ENCODE measurements around the gene KCNT1. TPM values are rescaled to one million over a fixed set of nuclear protein-coding genes. Genes with fewer than 3 reads are reported as not detected.
A peak's percentile ranks its signal among the peaks of the same experiment; 100 is the strongest.

Gene KCNT1
- total RNA-seq, 1 experiment from 2014 or later: not detected

DNA sequence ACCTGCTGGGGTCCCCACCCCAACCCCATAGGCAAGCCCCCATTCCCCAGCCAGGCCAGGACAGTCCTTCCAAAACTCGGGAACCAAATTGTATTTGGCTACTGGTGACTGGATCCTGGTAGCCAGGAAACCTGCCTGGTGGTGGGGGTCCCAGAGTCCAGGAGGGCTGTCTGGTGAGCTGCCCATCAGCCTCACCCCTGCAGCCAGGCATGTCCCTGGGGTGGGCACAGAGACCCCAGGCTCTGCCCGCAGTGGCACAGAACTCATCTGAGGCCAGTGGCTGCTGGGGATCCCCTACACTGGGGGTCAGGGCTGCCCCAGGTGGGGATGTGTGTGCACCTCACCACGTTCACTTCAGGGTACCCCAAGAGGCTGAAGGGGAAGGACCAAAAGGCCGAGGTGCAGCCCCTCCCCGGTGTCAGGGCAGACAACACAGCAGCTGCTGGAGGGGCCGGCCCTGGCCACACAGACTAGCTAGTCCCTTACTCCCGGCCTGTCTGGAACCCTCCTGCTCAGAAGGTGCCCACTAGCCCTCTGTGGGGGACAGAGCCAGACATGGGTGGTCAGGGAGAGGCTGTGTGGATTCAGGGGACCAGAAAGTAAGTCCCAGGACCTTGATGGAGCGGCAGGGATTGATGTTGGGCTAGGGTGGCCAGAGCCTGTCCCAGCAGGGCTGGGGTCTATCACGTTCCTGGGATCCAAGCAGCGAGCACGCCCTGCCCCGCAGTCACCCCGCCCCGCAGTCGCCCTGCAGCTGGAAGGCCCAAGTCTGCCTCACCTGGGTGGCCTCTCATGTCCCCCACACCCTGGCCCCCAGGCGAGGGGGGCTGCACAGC, 91.5 kb downstream of the KCNT1 start:
- in situ Hi-C loops (cut with HindIII; ENCODE audit: low pct_unique_long_range_greater_than_20kb, low sequenced_read_pairs): no loop called here
- DNase-seq (ENCODE audit: low read depth, low spot score): no peak

DNA sequence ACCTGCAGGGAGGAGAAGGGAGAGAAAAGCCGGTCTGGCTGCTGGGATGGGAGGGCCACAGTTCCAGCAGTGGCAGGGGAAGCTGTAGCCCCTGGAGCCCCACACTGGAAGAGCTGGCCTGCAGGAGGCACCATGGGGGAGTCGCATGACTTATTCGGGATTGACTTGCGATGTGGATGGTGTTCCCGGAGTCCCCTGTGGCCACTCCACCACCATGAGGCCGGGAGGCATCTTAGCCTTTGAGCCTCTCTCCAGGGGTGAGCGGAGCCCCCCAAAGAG, 92.0 kb downstream of the KCNT1 start:
- DNase-seq (ENCODE audit: low read depth, low spot score): peak; percentile 18
- in situ Hi-C loops (cut with HindIII; ENCODE audit: low pct_unique_long_range_greater_than_20kb, low sequenced_read_pairs): no loop called here

DNA sequence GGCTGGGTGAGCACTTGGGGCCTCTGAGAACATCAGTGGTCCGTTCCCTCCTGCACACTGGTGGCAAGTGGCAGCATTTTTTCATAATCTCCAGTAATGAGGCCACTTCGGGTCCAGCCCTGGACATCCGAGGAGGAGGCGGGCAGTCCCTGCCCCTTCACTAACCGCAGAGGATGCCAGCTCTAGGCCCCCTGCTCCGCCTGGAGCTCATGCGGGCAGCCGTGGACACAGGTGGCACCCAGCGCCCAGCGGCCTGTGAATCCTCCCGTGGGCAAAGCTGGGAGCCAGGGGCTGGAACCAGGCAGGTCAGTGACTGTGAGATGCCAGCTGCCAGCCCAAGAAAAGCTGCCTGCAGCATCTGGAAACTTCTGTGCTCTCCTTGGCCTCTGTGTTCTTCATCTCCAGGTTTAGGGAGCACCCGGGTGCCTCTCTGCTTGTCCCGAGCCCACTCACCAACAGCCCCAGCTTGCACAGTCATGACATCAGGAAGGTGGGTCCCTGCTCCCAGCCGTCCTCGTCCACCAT, 92.4 kb downstream of the KCNT1 start:
- in situ Hi-C loops (cut with HindIII; ENCODE audit: low pct_unique_long_range_greater_than_20kb, low sequenced_read_pairs): no loop called here
- no peak for DNase-seq (ENCODE audit: low read depth, low spot score)

DNA sequence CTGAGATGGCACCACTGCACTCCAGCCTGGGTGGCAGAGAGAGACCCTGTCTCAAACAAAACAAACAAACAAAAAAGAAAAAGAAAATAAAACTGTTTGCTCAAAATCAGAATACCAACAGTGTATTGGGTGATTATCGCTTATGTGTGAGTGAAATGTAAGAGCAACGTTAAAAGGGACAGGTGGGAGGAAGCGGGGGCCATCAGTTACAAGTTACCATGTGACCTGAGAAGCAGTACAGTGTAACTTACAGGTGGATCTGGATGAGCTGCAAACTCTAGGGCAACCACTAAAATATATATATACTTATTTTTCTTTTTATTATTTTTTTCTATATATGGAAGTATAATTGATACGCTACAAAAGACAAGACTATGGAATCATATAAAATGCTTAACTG, 93.4 kb downstream of the KCNT1 start:
- no peak for DNase-seq (ENCODE audit: low read depth, low spot score)
- in situ Hi-C loops (cut with HindIII; ENCODE audit: low pct_unique_long_range_greater_than_20kb, low sequenced_read_pairs): no loop called here

DNA sequence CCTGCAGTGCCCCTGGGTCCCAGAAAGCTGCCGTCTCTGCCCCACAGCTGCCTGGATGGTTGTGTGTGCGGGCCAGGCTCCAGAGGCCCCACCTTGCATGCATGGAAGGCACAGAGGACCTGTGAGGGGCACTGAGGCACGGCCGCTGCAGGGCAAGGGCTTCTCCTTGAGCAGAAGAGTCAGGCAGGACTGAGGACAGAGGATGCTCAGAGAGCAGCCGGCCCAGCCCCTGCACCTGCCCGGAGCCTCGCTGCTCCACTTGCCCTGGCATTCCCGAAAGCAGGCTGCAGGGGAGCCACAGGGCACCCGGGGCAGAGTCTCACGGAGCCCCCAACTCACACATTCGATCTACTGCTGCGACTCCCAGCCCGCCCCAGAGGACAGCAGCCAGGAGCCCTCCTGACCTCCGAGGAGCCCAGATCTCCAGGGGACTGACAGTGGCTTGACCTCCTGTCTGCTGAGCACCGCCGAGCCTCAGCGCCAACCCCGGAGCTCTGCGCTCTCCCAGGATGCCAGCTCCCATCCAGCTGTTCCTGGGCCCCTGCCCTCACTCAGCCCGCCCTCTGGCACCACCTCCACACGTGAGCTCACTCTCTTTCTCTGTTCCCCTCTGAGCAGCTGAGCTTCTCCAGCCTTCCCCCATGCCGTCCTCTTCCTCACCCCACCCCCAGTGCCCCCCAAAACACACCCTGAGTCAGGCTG, 95.0 kb downstream of the KCNT1 start:
- in situ Hi-C loops (cut with HindIII; ENCODE audit: low pct_unique_long_range_greater_than_20kb, low sequenced_read_pairs): no loop called here
- no peak for DNase-seq (ENCODE audit: low read depth, low spot score)

DNA sequence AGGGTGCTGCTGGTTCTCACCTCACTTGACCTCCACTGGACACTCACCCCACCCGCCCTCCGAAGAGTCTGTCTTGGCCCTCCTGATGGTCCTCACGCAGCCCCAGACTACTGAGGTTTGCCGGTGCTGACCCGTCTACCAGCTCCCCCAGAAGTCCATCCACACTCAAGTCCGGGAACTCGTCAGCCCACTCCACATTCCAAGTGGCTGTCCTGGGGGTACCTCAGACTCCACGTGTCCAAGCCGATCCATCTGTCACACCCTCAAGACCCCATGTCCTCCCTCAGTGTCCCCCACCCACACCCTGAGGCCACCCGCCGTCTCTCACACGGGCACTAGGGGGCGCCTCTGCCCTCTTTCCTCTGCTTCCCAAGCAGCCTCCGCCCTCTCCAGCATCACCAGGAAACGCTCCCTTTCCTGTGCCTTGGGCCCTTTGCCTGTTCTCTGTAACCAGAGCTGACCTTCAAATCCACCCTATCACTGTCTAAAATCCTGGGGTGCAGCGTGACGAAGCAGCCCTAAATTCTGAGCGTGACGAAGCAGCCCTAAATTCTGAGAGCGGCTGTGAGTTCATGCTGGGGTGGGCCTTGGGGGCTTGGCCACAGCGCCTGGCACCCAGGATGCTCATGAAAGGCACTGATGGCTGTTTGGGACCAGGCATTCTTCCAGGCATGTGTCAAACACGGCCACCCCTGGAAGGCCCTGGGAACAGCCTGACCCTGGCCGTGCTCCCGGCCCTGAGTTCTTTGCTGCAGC, 95.7 kb downstream of the KCNT1 start:
- peak; percentile 62 for DNase-seq (ENCODE audit: low read depth, low spot score)
- in situ Hi-C loops (cut with HindIII; ENCODE audit: low pct_unique_long_range_greater_than_20kb, low sequenced_read_pairs): no loop called here

DNA sequence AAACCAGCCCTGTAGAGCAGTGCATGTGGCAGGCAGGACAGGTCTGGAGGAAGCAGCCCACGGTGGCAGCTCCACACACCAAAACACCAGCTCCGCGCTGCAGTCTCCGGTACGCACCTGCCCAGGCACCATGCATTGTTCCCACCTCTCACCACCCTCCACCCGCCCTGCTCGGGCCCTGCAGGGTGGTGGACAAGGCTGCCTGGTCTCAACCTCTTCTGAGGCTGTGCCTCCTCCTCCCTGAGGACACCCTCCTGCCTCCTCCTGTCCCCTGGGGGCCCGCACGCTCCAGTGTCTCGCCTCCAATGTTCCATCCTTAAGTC, 96.2 kb downstream of the KCNT1 start:
- no peak for DNase-seq (ENCODE audit: low read depth, low spot score)
- in situ Hi-C loops (cut with HindIII; ENCODE audit: low pct_unique_long_range_greater_than_20kb, low sequenced_read_pairs): no loop called here

DNA sequence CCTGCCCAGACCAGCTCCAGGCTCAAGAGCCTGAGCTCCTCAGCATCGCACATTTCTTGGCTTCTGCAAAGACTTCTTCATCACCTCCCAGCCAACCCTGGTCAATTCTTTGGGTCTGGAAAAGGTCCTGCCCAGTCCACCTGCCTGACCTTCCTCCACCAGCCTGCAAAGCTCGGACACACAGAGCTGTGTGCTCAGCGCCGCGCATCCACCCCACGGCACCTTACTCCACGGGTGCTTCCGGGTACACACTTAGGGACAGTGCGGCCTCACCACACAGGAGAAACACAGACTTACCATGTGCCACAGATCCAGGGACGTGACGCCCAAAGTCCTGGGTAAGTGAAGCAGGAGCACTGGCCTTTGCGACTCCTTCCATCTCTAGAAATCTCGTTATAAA, 97.3 kb downstream of the KCNT1 start:
- no peak for DNase-seq (ENCODE audit: low read depth, low spot score)
- in situ Hi-C loops (cut with HindIII; ENCODE audit: low pct_unique_long_range_greater_than_20kb, low sequenced_read_pairs): no loop called here

DNA sequence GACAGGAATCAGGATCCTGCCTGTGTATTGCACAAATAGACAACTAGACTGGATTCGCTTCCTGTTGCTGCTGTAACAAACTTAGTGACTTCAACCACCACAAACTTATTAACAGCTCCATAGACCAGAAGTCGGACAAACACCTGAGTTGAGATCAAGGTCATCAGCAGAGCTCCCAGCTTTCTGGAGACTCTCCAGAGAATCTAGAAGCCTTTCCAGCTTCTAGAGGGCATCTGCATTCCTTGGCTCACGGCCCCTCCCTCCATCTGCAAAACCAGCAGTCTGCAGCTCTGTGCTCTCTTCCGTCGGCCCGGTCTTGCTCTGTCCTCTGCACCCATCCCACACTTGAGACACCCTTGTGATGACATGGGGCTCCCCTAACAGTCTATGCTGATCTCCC, 99.1 kb downstream of the KCNT1 start:
- in situ Hi-C loops (cut with HindIII; ENCODE audit: low pct_unique_long_range_greater_than_20kb, low sequenced_read_pairs): no loop called here

DNA sequence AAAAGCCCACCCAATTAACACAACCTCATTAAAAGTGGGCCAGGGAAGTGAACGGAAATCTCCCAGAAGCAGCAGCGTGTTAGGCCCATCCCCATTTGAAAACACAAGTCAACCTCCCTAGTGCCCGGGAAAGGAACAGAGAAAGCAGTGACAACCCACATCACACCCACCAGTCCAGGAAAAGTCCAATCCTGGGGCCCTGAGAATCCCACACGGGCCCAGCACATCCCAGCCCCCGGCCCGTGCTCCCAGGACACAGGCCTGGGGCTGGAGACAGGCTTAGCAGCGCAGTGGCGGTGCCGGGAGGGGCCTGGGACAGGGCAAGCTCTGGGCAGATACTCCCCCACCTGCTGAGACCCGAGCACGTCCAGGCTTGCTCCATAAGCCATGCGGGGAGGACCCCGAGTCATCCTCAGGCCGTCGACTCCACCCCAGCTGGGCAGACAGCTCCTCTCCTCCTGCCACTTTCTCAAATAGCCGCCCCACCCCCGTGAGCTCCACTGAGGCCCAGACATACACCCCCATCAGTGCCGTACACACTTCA, 101.0 kb downstream of the KCNT1 start:
- no peak for DNase-seq (ENCODE audit: low read depth, low spot score)
- in situ Hi-C loops (cut with HindIII; ENCODE audit: low pct_unique_long_range_greater_than_20kb, low sequenced_read_pairs): no loop called here

More for the DNA sequence above, 99.1 kb downstream of the KCNT1 start:
- no peak for DNase-seq (ENCODE audit: low read depth, low spot score)

DNA sequence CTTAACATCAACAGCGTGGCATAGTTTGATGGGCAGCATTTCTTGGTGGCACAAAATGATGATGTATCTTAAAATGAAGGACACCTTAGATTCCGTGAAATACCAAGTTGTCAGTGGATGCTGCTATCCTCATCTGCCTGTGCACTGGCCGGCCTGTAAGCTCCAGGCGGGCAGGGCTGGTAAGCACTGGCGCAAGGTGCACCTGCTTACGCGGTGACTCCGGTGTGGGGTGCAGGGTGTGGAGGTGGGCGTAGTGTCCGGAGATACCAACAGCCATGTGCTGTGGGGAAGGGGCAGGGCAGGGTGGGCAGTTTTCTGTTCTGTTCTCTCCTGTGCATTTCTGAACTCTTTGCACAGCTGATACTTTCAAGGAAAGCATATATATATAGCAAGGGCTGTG, 101.5 kb downstream of the KCNT1 start:
- in situ Hi-C loops (cut with HindIII; ENCODE audit: low pct_unique_long_range_greater_than_20kb, low sequenced_read_pairs): no loop called here
- no peak for DNase-seq (ENCODE audit: low read depth, low spot score)

DNA sequence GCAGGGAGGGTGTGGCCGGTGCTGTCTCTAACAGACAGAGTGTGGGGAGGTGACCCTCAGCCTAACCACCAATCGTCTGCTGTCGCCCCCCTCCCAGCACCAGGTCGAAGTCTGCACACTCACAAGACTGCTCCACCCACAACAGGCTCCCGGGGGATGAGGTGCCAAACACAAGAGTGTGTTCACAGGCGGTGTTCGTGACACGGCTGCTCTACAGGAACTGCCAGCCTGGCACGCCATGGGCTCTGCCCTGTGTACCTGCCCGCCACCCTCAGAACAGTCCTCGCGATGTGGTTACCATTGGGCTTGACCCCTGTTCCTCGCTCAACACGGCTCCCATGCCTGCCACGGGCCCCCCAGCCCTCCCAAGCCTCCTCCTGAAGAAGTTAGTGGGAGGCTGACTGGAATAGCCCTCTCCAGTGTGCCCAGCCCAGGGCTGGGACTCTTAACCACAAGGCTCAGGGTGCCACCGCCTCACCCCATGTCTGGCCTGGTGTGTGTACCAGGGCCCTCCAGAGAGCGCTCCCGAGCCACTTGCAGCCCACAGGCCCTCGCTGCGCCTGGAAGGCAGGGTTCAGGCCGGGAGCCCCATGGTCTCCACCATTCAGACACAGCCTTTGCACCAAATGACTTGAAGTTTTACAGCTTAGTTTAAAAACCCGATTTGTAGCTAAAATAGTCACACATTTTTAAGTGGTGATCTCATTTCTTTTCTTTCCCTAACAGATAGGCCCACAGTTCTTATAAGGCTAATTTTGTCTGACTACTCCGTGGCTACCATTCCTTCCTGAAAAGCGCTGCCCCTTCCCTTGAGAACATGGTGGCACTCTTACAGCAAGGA, 102.8 kb downstream of the KCNT1 start:
- no peak for DNase-seq (ENCODE audit: low read depth, low spot score)
- in situ Hi-C loops (cut with HindIII; ENCODE audit: low pct_unique_long_range_greater_than_20kb, low sequenced_read_pairs): no loop called here

DNA sequence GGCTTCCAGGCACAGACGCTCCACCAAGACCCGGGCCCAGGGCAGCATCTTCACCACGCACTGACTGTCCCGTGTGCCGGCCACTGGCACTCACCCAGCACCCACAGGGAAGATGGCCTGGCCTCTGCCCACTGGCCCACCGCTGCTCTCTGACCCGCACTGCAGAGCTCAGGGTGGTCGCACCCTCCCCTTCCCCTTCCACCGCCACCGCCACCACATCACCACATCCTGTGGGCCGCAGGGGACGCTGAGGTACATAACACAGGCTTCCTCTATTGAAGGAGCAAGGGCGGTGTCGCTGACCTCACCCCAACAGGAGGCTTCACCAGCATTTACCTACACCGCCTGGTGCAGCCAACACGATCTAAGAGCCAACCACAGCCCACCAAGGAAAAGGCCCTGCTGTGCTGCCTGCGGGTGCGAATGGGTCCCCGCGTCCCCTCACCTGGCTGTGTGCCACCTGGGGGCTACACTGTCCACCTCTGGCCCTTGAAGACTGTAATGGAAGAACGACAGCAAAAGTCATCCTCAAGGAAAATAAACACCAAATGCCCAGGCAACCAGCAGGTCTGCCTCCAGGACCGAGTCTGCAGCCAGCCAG, 103.5 kb downstream of the KCNT1 start:
- no peak for DNase-seq (ENCODE audit: low read depth, low spot score)
- in situ Hi-C loops (cut with HindIII; ENCODE audit: low pct_unique_long_range_greater_than_20kb, low sequenced_read_pairs): no loop called here

DNA sequence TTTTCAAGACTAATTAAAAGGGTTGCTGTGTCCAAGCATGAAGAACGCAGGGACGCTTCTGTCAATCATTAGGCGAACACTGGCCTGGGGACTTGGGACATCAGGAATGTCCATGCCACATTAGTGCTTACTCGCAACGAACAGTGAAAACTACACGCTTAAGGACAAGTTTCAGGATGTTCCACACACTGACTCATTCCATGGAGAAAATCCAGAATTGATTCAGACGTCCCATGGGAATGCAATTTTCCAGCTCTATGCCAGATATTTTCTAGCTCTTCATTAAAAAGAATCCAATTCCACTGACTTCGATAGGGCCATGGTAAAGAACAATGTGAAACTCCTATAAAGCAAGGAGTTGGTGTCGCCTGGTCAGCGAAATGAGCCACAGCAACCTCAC, 107.2 kb downstream of the KCNT1 start:
- in situ Hi-C loops (cut with HindIII; ENCODE audit: low pct_unique_long_range_greater_than_20kb, low sequenced_read_pairs): no loop called here
- no peak for DNase-seq (ENCODE audit: low read depth, low spot score)

DNA sequence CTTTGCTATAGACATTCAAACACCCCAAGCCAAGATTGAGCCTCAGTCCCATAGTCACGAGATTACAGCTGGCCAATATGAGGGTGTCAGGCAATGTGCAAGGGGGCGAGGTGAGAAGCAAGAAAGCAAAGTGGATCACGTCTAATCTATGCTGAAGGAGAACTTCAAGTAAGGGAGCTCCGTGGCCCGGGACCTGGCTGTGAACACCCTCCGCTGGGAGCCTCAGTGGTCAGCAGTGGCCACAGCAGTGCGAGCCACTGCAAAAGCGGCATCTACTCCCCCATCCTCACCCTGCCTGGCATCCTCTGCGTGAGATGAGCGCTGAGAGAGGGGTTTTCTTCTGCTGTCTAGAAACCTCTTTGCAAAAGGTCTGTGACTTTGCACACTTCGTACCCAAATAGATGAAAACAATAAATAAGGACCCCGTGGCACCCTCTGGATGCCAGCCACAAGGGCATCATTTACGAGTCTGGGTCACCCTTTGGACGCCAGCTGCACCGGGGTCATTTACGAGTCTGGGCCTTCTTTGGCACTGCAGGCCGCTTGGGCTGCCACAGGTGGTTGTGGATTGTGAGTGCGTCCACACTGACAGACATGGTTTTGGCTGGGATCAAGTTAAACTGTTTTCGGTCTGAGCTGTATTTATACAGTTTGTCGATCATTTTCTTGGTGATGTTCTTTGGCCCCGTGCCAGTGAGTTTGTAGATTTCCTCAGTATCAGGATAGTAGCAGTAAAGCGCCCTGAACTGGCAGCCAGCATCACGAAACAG, 109.0 kb downstream of the KCNT1 start:
- no peak for DNase-seq (ENCODE audit: low read depth, low spot score)
- in situ Hi-C loops (cut with HindIII; ENCODE audit: low pct_unique_long_range_greater_than_20kb, low sequenced_read_pairs): no loop called here

DNA sequence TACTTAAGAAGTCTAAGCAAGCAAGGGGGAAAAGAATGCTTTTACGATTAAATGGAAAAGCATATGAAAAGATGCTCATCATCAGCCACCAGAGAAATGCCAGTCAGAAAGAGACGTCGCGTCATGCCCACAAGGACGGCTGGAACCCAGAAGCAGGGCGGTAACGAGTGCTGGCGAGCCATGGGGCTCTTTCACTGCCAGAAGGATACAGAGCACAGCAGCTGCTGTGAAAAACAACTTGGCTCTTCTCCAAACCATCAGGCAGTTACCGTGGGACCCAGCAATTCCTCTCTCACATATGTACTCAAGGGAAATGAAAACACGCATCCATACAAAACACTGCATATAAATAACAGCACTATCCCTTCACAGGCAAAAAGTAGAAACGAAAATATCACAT, 109.8 kb downstream of the KCNT1 start:
- in situ Hi-C loops (cut with HindIII; ENCODE audit: low pct_unique_long_range_greater_than_20kb, low sequenced_read_pairs): no loop called here
- DNase-seq (ENCODE audit: low read depth, low spot score): no peak

DNA sequence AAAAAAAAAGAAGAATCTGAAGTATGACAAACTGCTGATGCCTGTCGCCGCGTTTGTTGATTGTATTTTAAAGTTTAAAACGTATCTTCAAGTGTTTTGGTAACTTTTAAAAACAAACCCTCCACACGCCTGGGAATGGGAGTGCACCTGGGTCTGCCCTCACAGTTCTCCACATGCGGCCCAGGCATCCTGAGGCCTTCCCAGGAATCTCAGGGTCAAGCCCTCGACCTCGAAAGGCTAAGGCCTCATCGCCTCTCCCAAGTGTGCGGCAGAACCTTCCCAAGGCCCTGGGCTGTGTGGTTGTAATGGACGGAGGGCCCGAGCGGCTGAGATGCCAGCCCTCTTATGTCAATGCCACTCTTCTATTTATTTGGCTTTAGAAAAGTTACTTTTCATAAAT, 111.0 kb downstream of the KCNT1 start:
- no peak for DNase-seq (ENCODE audit: low read depth, low spot score)
- in situ Hi-C loops (cut with HindIII; ENCODE audit: low pct_unique_long_range_greater_than_20kb, low sequenced_read_pairs): no loop called here

Data from SK-MEL-5 (cell line).